Mucosa of descending colon (tissue), 3 donors: ENCODE results near the gene STMN3. TPM values are rescaled to one million over a fixed set of nuclear protein-coding genes. Genes with fewer than 3 reads are reported as not detected.
A peak's percentile ranks its signal among the peaks of the same experiment; 100 is the strongest.

Source experiments
- ATAC-seq: fragments of 200-7000 bp; cut with Tn5 transposase; one replicate; pipeline ENCODE4 v1.9.1; 2020; ENCODE audit warnings: mild to moderate bottlenecking, moderate library complexity
- DNase-seq, 3 donors: peaks; one replicate each; pipeline ENCODE4 v3.0.0-alpha.2; 2020
- H3K36me3 ChIP-seq: fragments of 200-600 bp; one replicate; pipeline ENCODE4 v1.8.0; 2021; ENCODE audit warnings: low read depth, mild to moderate bottlenecking
- H3K4me1 ChIP-seq: fragments of 200-600 bp; one replicate; pipeline ENCODE4 v1.8.0; 2021; ENCODE audit warnings: low read depth, mild to moderate bottlenecking
- H3K4me3 ChIP-seq: fragments of 200-600 bp; one replicate; pipeline ENCODE4 v1.8.0; 2021; ENCODE audit warnings: mild to moderate bottlenecking
- H3K9me3 ChIP-seq: fragments of 200-600 bp; one replicate; pipeline ENCODE4 v1.8.0; 2021; ENCODE audit warnings: mild to moderate bottlenecking
- intact Hi-C, 2 donors: fragments of 100-400 bp; cut with DNase I in 1 of 2; cut with micrococcal nuclease in 1 of 2; formaldehyde crosslinking; loops; one replicate each; pipeline versions ENCODE4 v1.11.0 to v1.11.1; 2022; cut with DNase I, micrococcal nuclease
- total RNA-seq, 3 donors: library from RNA; stranded (reverse); fragmentation: NEBNext Ultra II Directional in 2 of 3; extraction: Animal tissue kit (Norgen Biotek cat#: 25700) in 2 of 3; gene quantifications; one replicate each; pipeline versions ENCODE4 v1.2.1 to v1.2.4, GENCODE V29; 2021 to 2023
- TF ChIP-seq, protein P1 (sequence below): fragments of 200-600 bp; IDR thresholded peaks from one replicate; pipeline ENCODE4 v1.8.0; 2022; ENCODE audit warnings: antibody characterized with exemption, mild to moderate bottlenecking
- donor health status: DM: no; HTN: no; CAD: no; lungs with moderate emphysema.
- donor health status: DM: no; HTN: no; CAD: no.
- donor health status: DM: no; HTN: yes; CAD: no.

Gene STMN3
- total RNA-seq, 3 donors from 2014 or later, result 2.7 to 19.7 (median 6.7) TPM

DNA sequence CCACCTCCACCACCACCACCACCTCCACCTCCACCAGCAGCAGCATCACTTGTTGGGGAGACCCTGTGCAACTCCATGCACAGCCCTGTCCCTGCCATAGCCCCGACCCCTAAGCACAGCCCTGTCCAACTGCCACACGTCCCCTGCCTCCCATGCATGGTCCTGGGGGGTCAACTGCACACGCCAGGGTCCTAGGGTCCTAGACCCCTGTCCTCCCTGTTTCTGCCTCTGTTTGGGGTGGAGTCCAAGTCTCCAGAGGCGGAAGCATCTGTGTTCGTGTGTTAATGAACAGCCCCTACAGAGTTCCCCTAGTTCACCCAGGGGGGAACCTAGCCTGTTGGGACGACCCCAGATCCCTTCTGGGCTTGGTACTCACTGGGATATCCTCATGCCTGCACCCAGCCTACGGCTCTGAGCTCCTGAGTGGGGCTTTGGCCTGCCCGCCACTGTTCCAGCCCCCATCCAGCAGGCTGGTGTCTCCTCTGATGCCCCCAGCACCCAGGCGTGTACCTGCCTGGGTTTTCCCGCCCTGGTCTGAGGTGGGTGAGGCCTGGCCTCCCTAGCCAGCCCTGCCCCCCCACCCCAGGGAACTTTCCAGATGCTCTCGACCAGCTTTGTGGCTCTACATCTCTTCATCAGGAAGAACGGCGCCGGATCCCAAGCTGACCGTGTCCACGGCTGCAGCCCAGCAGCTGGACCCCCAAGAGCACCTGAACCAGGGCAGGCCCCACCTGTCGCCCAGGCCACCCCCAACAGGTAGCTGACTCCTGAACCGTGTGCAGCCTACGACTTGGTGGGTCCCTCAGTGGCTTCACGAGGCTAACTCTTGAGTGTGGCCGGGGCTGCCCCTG is 40.7 kb upstream of the STMN3 start:
- DNase-seq (peak in 1 of 3 donors; percentile 40), ATAC-seq (no peak)
- peaks cover 63% of the 10 kb centered on the region for H3K4me1 ChIP-seq

DNA sequence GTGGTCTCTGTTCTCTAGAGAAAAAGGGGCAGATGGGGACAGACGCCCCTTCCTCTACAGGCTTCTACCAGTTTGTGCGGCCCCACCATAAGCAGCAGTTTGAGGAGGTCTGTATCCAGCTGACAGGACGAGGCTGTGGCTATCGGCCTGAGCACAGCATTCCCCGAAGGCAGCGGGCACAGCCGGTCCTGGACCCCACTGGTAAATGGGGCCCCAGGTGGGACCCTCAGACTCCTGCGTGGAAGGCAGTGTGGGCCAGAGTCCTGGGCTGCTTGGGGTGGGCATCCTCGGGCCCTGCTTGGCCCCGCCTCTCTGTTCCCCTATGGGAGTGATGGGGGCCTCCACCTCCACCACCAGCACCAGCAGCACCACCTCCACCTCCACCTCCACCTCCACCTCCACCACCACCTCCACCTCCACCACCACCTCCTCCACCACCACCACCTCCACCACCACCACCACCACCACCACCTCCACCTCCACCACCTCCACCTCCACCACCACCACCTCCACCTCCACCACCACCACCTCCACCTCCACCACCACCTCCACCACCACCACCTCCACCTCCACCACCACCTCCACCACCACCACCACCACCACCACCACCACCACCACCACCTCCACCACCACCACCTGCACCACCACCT is 40.0 kb upstream of the STMN3 start:
- TF ChIP-seq, protein P1, sequence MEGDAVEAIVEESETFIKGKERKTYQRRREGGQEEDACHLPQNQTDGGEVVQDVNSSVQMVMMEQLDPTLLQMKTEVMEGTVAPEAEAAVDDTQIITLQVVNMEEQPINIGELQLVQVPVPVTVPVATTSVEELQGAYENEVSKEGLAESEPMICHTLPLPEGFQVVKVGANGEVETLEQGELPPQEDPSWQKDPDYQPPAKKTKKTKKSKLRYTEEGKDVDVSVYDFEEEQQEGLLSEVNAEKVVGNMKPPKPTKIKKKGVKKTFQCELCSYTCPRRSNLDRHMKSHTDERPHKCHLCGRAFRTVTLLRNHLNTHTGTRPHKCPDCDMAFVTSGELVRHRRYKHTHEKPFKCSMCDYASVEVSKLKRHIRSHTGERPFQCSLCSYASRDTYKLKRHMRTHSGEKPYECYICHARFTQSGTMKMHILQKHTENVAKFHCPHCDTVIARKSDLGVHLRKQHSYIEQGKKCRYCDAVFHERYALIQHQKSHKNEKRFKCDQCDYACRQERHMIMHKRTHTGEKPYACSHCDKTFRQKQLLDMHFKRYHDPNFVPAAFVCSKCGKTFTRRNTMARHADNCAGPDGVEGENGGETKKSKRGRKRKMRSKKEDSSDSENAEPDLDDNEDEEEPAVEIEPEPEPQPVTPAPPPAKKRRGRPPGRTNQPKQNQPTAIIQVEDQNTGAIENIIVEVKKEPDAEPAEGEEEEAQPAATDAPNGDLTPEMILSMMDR, result no peak
- no peak for ATAC-seq
- intact Hi-C loops, result no loop called here
- Histone ChIP-seq H3K9me3 (no peaks in the 10 kb centered on the region), H3K36me3 (no peaks in the 10 kb centered on the region), H3K4me3 (no peak overlapping the region), H3K4me1 (peaks cover 57% of the 10 kb centered on the region)
- DNase-seq, result peak in 1 of 3 donors; percentile 49

More for the DNA sequence above, 40.7 kb upstream of the STMN3 start:
- no peak overlapping the region for H3K4me3 ChIP-seq
- no peaks in the 10 kb centered on the region for H3K9me3 ChIP-seq
- TF ChIP-seq, protein P1, result no peak
- H3K36me3 ChIP-seq, result no peaks in the 10 kb centered on the region
- intact Hi-C loops, result no loop called here

DNA sequence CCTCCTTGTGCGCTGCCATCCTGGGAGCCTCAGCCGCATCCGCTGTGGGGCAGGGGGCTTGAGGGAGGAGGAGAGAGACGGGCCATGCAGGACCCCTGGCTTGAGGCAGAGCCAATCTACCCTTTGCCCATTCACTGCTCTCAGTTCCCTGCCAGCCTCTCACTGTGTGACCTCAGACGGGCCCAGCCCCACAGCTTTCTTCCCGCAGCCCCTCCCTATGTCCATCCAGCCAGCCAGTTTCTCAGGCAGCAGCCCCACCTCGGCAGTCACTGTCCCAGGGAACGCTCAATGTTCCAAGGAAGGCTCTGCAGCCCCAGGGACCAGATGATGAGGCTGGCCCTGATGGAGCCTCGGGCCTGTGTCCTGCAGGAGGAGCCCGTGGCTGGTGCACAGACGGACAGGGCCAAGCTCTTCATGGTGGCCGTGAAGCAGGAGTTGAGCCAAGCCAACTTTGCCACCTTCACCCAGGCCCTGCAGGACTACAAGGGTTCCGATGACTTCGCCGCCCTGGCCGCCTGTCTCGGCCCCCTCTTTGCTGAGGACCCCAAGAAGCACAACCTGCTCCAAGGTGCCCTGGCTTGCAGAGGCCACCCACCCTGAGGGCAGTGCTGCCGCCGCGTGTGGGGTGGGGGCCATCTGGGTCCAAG is 39.3 kb upstream of the STMN3 start:
- ATAC-seq, result peak; percentile 11
- intact Hi-C loops, result no loop called here
- DNase-seq, result peak in 2 of 3 donors; percentile 57 to 67
- H3K9me3 ChIP-seq, result no peaks in the 10 kb centered on the region
- no peak overlapping the region for H3K4me3 ChIP-seq
- H3K4me1 ChIP-seq, result peaks cover 53% of the 10 kb centered on the region
- H3K36me3 ChIP-seq, result no peaks in the 10 kb centered on the region
- TF ChIP-seq, protein P1, result no peak

DNA sequence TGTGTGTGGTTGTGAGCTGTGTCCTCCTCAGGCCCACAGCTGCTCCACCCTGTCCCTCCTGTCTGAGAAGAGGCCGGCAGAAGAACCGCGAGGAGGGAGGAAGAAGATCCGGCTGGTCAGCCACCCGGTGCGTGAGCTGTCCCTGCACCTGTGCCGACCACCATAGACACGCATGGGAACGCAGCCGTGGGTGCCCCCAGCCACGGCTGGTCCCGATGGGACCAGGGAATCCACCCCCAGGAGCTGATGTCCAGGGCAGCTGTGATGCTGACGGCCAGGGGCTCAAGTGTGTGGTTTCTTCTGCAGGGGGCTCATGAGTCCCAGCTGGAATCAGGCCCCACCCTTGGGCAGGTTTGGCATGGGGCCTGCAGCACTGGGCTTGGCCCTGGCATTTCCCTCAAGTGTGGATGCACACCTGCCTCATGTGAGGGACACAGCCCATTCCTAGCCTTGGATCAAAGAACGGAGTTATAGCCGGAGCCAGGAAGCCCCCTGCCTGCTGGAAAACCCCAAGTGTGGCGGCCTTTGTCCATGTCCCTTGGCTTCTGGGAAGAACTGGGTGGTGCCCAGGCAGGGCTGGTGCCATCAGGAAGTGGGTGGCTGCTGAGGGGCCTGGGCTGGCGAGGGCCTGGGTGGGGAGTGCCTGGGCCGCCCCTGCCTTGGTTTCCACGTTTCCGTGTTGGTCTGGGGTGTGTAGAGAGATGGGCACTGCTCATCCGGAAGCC is 38.6 kb upstream of the STMN3 start:
- intact Hi-C loops, result no loop called here
- H3K36me3 ChIP-seq, result no peaks in the 10 kb centered on the region
- H3K9me3 ChIP-seq, result no peaks in the 10 kb centered on the region
- DNase-seq (peak in 2 of 3 donors; percentile 66 to 81), ATAC-seq (peak; percentile 31)
- peaks cover 53% of the 10 kb centered on the region for H3K4me1 ChIP-seq
- TF ChIP-seq, protein P1, result no peak
- no peak overlapping the region for H3K4me3 ChIP-seq
